SU-DHL-6 (cell line): ENCODE measurements around the gene ZCCHC8.

Experiments
- H2AFZ ChIP-seq: fragments of 200-600 bp; sonication (generic); 2 replicates; pipeline ENCODE4 v1.6.1; 2014; ENCODE audit warnings: low read depth, mild to moderate bottlenecking, moderate library complexity, mixed read lengths, antibody characterized with exemption, low read length; ENCODE audit not compliant: severe bottlenecking
- H3F3A ChIP-seq: fragments of 200-600 bp; shearing (Covaris generic); 2 replicates; pipeline ENCODE4 v1.6.0; 2016; ENCODE audit warnings: antibody characterized with exemption, mild to moderate bottlenecking; ENCODE audit not compliant: insufficient read depth
- H3K27ac ChIP-seq: fragments of 200-600 bp; sonication (generic); 2 replicates; pipeline ENCODE4 v1.5.1; 2016; ENCODE audit warnings: low read depth, mild to moderate bottlenecking, low read length, moderate library complexity, mixed read lengths
- H3K27me3 ChIP-seq: fragments of 200-600 bp; sonication (generic), shearing (Covaris generic); 2 replicates; pipeline ENCODE4 v1.6.0; 2014; ENCODE audit warnings: mild to moderate bottlenecking, low read length
- H3K36me3 ChIP-seq: fragments of 200-600 bp; sonication (generic); 2 replicates; pipeline ENCODE4 v1.6.1; 2014; ENCODE audit warnings: mild to moderate bottlenecking, low read length, mixed read lengths
- H3K4me2 ChIP-seq: fragments of 300-600, 200-600 bp; shearing (Covaris generic), sonication (generic); 2 replicates; pipeline ENCODE4 v1.6.0; 2014; ENCODE audit warnings: low read length, low read depth, mild to moderate bottlenecking; ENCODE audit not compliant: poor library complexity, severe bottlenecking
- H3K4me3 ChIP-seq: fragments of 200-600 bp; sonication (generic); 2 replicates; pipeline ENCODE4 v1.5.1; 2014; ENCODE audit warnings: antibody characterized with exemption, low read length, mild to moderate bottlenecking, mixed read lengths; ENCODE audit not compliant: insufficient read depth, poor library complexity, severe bottlenecking
- H3K79me2 ChIP-seq: fragments of 200-600 bp; sonication (generic); 2 replicates; pipeline ENCODE4 v1.6.1; 2014; ENCODE audit warnings: mild to moderate bottlenecking, low read length, moderate library complexity; ENCODE audit not compliant: insufficient read depth
- H3K9ac ChIP-seq: fragments of 200-600 bp; sonication (generic); 2 replicates; pipeline ENCODE4 v1.7.0; 2014; ENCODE audit warnings: mild to moderate bottlenecking, low read length
- H3K9me2 ChIP-seq: fragments of 200-600 bp; sonication (generic); replicated peaks from 2 replicates; pipeline ENCODE4 v1.6.1; 2014; ENCODE audit warnings: low read length; ENCODE audit not compliant: insufficient read depth
- H3K9me3 ChIP-seq: fragments of 200-600 bp; sonication (generic); 2 replicates; pipeline ENCODE4 v1.6.1; 2014; ENCODE audit warnings: low read length, mixed read lengths; ENCODE audit not compliant: insufficient read depth
- H4K20me1 ChIP-seq: fragments of 200-600 bp; sonication (generic); 2 replicates; pipeline ENCODE4 v1.6.1; 2014; ENCODE audit warnings: low read depth, mild to moderate bottlenecking, antibody characterized with exemption, low read length, moderate library complexity, mixed read lengths
- EZH2phosphoT487 ChIP-seq: fragments of 200-600 bp; sonication (generic), shearing (Covaris generic); conservative IDR thresholded peaks from 2 replicates; pipeline ENCODE4 v1.6.1; 2018; ENCODE audit warnings: mild to moderate bottlenecking, antibody characterized with exemption, low read length, moderate library complexity, mixed read lengths
- TF ChIP-seq, protein P1 (sequence below): fragments of 200-600 bp; sonication (generic); IDR thresholded peaks from one replicate; pipeline ENCODE4 v1.5.1; 2017; ENCODE audit warnings: antibody characterized with exemption, mild to moderate bottlenecking, low read length, moderate library complexity; ENCODE audit not compliant: insufficient read depth, poor library complexity, severe bottlenecking

The ZCCHC8 gene

DNA sequence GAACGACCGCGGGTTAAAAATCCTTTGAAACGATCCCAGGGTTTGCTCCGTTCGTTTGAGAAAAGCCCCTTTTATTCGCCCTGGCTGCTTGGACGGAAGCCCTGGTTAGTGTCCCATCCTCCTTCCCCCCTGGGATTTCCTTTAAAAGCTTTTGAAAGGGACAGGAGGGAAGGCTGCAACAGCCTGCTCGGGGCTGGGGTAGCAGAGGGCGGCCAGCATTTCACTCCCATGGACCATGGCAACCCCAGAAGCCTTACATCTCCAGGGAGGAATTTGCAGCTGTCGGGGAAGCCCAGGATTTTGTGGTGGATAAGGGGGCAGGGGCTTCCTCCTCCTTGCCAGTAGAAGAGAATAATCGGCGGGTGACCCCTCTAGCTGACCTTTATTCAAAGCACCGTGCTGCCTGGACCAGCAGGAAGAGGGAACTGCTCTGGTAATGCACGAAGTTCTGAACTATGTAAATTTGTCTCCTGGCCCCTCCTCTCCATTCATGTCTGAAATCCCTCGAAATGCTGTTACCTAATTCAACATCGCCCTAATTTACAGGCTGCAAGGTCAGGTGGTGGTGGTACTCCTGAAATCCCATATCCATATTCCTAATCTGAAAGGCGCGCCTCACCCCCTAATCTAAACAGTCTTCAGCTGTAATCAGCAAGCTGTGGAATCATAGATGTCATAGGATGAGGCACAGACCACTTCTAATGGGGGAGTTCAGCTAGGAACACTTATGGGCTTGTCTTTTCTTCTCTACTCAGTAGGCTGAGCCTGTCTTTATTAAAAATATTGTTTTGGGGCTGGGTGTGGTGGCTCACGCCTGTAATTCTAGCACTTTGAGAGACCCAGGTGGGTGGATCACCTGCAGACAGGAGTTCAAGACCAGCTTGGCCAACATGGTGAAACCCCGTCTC lies 77.2 kb downstream of the ZCCHC8 start:
- Histone ChIP-seq H3K9ac (0 out of 2 replicates have a peak overlapping the region, but pooled peaks have one; percentile 48), H3K27ac (no peak overlapping the region), H3K36me3 (no peaks in the 10 kb centered on the region), H3K27me3 (no peaks in the 10 kb centered on the region; the same call in 1 of the 2 replicates), H3K4me3 (peak overlapping the region; percentile 53), H2AFZ (peak overlapping the region; percentile 92), H3K9me2 (no peaks in the 10 kb centered on the region), H3K9me3 (no peaks in the 10 kb centered on the region), H3K4me2 (peak overlapping the region; percentile 59), H3F3A (peaks cover 14% of the 10 kb centered on the region; the same call in 1 of the 2 replicates), H4K20me1 (no peaks in the 10 kb centered on the region), H3K79me2 (no peaks in the 10 kb centered on the region)
- TF ChIP-seq, protein P1, sequence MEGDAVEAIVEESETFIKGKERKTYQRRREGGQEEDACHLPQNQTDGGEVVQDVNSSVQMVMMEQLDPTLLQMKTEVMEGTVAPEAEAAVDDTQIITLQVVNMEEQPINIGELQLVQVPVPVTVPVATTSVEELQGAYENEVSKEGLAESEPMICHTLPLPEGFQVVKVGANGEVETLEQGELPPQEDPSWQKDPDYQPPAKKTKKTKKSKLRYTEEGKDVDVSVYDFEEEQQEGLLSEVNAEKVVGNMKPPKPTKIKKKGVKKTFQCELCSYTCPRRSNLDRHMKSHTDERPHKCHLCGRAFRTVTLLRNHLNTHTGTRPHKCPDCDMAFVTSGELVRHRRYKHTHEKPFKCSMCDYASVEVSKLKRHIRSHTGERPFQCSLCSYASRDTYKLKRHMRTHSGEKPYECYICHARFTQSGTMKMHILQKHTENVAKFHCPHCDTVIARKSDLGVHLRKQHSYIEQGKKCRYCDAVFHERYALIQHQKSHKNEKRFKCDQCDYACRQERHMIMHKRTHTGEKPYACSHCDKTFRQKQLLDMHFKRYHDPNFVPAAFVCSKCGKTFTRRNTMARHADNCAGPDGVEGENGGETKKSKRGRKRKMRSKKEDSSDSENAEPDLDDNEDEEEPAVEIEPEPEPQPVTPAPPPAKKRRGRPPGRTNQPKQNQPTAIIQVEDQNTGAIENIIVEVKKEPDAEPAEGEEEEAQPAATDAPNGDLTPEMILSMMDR, result no peak
- no peak for TF ChIP-seq EZH2phosphoT487

DNA sequence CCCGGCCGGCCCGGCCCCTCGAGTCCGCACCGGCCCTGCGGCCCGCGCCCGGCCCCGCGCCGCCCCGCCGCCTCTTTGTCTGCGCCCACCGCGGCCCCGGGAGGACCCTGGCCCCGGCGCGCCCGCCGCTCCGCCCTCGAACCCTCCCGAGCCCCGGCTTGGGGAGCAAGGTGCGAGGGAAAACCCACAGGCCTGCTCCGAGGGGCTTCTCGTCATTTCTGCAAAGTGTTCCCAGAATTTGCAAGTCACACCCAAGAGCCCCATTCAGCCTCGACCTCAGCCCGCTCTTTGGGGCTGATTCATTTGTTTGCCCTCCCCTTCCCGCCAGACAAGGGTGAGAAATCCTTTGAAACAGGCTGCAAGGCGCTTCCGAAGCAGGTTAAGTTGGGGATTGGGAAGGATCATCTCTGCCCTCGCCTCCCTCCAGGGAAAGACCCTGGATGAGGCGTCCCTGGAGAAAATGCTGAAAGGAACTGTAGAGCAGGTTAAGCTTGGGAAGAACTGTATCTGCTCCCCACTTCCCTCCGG lies 77.9 kb downstream of the ZCCHC8 start:
- H4K20me1 ChIP-seq, result no peaks in the 10 kb centered on the region
- H2AFZ ChIP-seq, result peak overlapping the region; percentile 92
- H3K4me2 ChIP-seq, result peak overlapping the region; percentile 59
- H3K9ac ChIP-seq, result peak overlapping the region; percentile 48
- H3K9me2 ChIP-seq, result no peaks in the 10 kb centered on the region
- H3K36me3 ChIP-seq, result no peaks in the 10 kb centered on the region
- H3K27me3 ChIP-seq, result no peaks in the 10 kb centered on the region; the same call in 1 of the 2 replicates
- H3K4me3 ChIP-seq, result peak overlapping the region; percentile 53
- TF ChIP-seq EZH2phosphoT487, result no peak
- TF ChIP-seq, protein P1, result no peak
- no peaks in the 10 kb centered on the region for H3K79me2 ChIP-seq
- peaks cover 14% of the 10 kb centered on the region; the same call in 1 of the 2 replicates for H3F3A ChIP-seq
- no peaks in the 10 kb centered on the region for H3K9me3 ChIP-seq
- H3K27ac ChIP-seq, result no peak overlapping the region

DNA sequence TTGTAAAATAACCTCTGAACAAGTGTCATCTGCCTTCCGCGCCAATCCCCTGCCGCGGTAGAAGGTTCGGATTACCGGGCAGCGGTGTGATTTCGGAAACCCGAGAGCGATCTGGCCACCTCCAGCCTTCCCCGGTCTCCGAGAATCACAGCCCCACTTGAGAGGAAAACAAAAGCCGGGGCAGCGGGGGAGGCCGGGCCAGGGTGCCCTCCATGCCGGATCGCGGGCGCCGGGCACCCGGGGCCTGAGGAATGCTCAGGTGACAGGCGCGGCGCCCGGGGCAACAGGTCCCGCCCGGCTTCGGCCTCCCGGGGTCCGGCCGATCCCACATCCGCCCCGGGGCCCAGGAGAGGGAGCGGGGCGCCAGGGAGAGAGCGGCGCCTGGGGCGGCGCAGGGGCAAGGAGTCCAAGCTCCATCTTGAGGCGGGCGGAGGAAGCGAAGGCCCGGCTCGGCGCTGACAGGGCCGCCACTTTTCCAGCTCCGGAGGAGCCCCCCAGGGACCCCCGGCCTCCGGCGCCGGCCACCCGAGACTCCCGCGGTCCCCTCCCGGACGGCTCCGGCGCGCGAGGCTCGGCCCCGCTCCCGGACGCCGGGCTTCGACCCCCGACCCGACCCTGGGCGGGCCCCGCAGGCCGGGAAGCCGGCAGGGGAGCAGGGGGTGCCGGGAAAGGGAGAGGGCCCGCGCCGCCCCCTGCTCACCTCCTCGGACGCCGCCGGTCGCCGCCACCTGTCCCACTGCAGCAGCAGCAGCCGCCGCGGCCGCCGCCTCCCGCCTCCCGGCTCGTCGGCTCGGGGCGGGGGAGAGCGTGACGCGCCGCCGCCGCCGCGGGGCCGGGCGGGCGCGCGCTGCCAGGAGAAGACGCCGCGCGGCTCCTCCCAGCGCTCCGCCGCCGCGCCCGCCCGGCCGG lies 78.7 kb downstream of the ZCCHC8 start, which contains the start of gene CLIP1:
TSS of gene CLIP1 (minus strand) at position 849 of the 909 bp plus-strand sequence. CDS start 42,217 bp downstream, outside the sequence.
- Histone ChIP-seq H3K9me2 (no peaks in the 10 kb centered on the region), H3K36me3 (no peaks in the 10 kb centered on the region), H3K9ac (peak within 1 kb of the TSS; percentile 80), H3K4me3 (peak within 1 kb of the TSS; percentile 70), H3F3A (peaks cover 14% of the 10 kb centered on the region; the same call in 1 of the 2 replicates), H3K9me3 (no peaks in the 10 kb centered on the region), H3K27me3 (no peaks in the 10 kb centered on the region; the same call in 1 of the 2 replicates), H3K27ac (no peak within 1 kb of the TSS), H2AFZ (peak within 1 kb of the TSS; percentile 92), H4K20me1 (no peaks in the 10 kb centered on the region), H3K4me2 (peak within 1 kb of the TSS; percentile 84), H3K79me2 (no peaks in the 10 kb centered on the region)
- TF ChIP-seq, protein P1, result peak; percentile 34
- TF ChIP-seq EZH2phosphoT487, result no peak
